K562 (cell line): ENCODE data around the gene PIN1. TPM values are rescaled to one million over a fixed set of nuclear protein-coding genes. Genes with fewer than 3 reads are reported as not detected.

Source experiments
- ADNP ChIP-seq: fragments of 200-800 bp; sonication (Bioruptor generic); IDR thresholded peaks from 2 replicates; pipeline ENCODE4 v1.6.1; 2016; ENCODE audit warnings: missing genetic modification characterization, missing compliant biosample characterization
- ARID3A ChIP-seq: IDR thresholded peaks from 2 replicates; pipeline ENCODE4 v1.6.1; 2012; ENCODE audit warnings: low read depth, low read length, improper control_type of control experiment, borderline replicate concordance
- CHCHD3 ChIP-seq: fragments of 250-450 bp; sonication (Bioruptor Pico); IDR thresholded peaks from 2 replicates; pipeline ENCODE4 v2.1.2; 2022; ENCODE audit warnings: mild to moderate bottlenecking
- GABPB2 ChIP-seq: fragments of 250-450 bp; sonication (Bioruptor Pico); conservative IDR thresholded peaks from 2 replicates; pipeline ENCODE4 v1.5.1; 2021; ENCODE audit warnings: mild to moderate bottlenecking
- GATAD2B ChIP-seq: fragments of 450-650 bp; IDR thresholded peaks from 2 replicates; pipeline ENCODE4 v1.6.1; 2017; ENCODE audit warnings: mild to moderate bottlenecking, borderline replicate concordance
- MAFG ChIP-seq: fragments of 450-650 bp; conservative IDR thresholded peaks from 2 replicates; pipeline ENCODE4 v1.6.1; 2016; ENCODE audit warnings: missing genetic modification characterization, missing compliant biosample characterization
- NFYB ChIP-seq: IDR thresholded peaks from 2 replicates; pipeline ENCODE4 v1.6.1; 2011; ENCODE audit warnings: mild to moderate bottlenecking, moderate library complexity; ENCODE audit not compliant: insufficient read length; ENCODE audit errors: extremely low read depth
- NONO ChIP-seq, 2 experiments: fragments of 200-400 bp in 1 of 2; fragments of 450-650 bp in 1 of 2; formaldehyde crosslinking in 1 of 2; IDR thresholded peaks; 2 replicates each; pipeline ENCODE4 v1.6.1; 2017; ENCODE audit warnings: low read depth in 2 of 2, mild to moderate bottlenecking in 2 of 2, moderate library complexity in 2 of 2, low read length in 1 of 2
- NR2C1 ChIP-seq, 2 experiments: fragments of 450-650 bp; IDR thresholded peaks; 2 replicates each; pipeline ENCODE4 v1.6.1; 2017; ENCODE audit warnings: mild to moderate bottlenecking in 2 of 2, antibody characterized with exemption in 1 of 2, inconsistent platforms in 1 of 2, missing compliant biosample characterization in 1 of 2, missing genetic modification characterization in 1 of 2
- PATZ1 ChIP-seq: fragments of 250-450 bp; sonication (Bioruptor Pico); IDR thresholded peaks from 2 replicates; pipeline ENCODE4 v1.5.0; 2020; ENCODE audit warnings: mild to moderate bottlenecking, borderline replicate concordance
- SNIP1 ChIP-seq: fragments of 450-650 bp; IDR thresholded peaks from 2 replicates; pipeline ENCODE4 v1.7.1; 2017; ENCODE audit warnings: low read depth, mild to moderate bottlenecking
- SNRNP70 ChIP-seq: fragments of 200-400 bp; formaldehyde crosslinking; optimal IDR thresholded peaks from 2 replicates; pipeline ENCODE3; 2017; ENCODE audit warnings: low read depth, low read length
- STAG1 ChIP-seq: sonication (generic); formaldehyde crosslinking; IDR thresholded peaks from 2 replicates; pipeline ENCODE4 v1.5.0; 2020; ENCODE audit warnings: missing genetic modification reagents, borderline replicate concordance
- TCF7L2 ChIP-seq: fragments of 150-350 bp; IDR thresholded peaks from 2 replicates; pipeline ENCODE4 v1.6.1; 2016; ENCODE audit warnings: low read depth, mild to moderate bottlenecking, low read length, moderate library complexity
- YY1 ChIP-seq, 3 experiments: IDR thresholded peaks; 2 replicates each; pipeline ENCODE4 v1.6.1; 2011; ENCODE audit warnings: low read length in 2 of 3, mild to moderate bottlenecking in 2 of 3, moderate library complexity in 2 of 3, borderline replicate concordance in 1 of 3, control low read depth in 1 of 3, low read depth in 1 of 3; ENCODE audit not compliant: insufficient read depth in 3 of 3, insufficient replicate concordance in 2 of 3, control insufficient read depth in 1 of 3, insufficient read length in 1 of 3; ENCODE audit errors: extremely low read depth in 1 of 3
- ZBTB34 ChIP-seq: fragments of 250-450 bp; sonication (Bioruptor Pico); IDR thresholded peaks from 2 replicates; pipeline ENCODE4 v1.8.0; 2021; ENCODE audit warnings: mild to moderate bottlenecking, moderate library complexity
- ZHX1 ChIP-seq: fragments of 150-350 bp; conservative IDR thresholded peaks from 2 replicates; pipeline ENCODE4 v1.6.1; 2014; ENCODE audit warnings: low read length
- ZNF57 ChIP-seq: fragments of 450-650 bp; formaldehyde crosslinking; IDR thresholded peaks from 2 replicates; pipeline ENCODE4 v1.4.0; 2020; ENCODE audit warnings: mild to moderate bottlenecking, moderate library complexity
- ZNF589 ChIP-seq: fragments of 200-800 bp; sonication (Bioruptor generic); IDR thresholded peaks from 2 replicates; pipeline ENCODE4 v1.6.1; 2016; ENCODE audit warnings: low read depth, missing genetic modification characterization, missing compliant biosample characterization
- polyA plus RNA-seq, 8 experiments: library from polyadenylated mRNA; depleted of rRNA in 4 of 8; stranded (reverse) in 5 of 8; unstranded in 3 of 8; fragments of >200 nt; fragmentation: Nextera tagmentation in 2 of 8; fragmentation: Illumina TruSeq in 1 of 8; extraction: Ambion mirVana in 2 of 8; extraction: Trizol in 1 of 8; gene quantifications; 2 replicates each; pipeline versions ENCODE4 v1.2.1 to v1.2.3, GENCODE V29; 2011 to 2014; ENCODE audit warnings: inconsistent platforms in 1 of 8, missing spikeins in 1 of 8
- total RNA-seq, 7 experiments: library from RNA; depleted of rRNA in 6 of 7; stranded (reverse); fragments of >200 nt in 6 of 7; fragmentation: Illumina TruSeq in 2 of 7; extraction: Trizol in 2 of 7; gene quantifications; 2 replicates each; pipeline versions ENCODE4 v1.2.1 to v1.2.3, GENCODE V29; 2011 to 2021; ENCODE audit warnings: low replicate concordance in 1 of 7

PIN1 gene
- total and polyA plus RNA-seq, 9 of the 15 experiments (the other 6 are each of a cell fraction or from before 2014, with no cell fraction given), result 1.6 to 178 (median 42.5) TPM

GRCh38 chr19:9796113-9796773 lies 38.9 kb upstream of the PIN1 start (continued):
- TF ChIP-seq PATZ1 (CRISPR knock-in tag) (no peak), ZNF589 (CRISPR knock-in tag) (no peak), ARID3A (peak; percentile 98), ZHX1 (peak; percentile 72; the same call in 1 of the 2 replicates), SNIP1 (no peak), NFYB (no peak), ZBTB34 (CRISPR knock-in tag) (no peak), GATAD2B (peak; percentile 89), YY1 (IDR thresholded peaks at IDR 0.05; ENCODE audit: borderline replicate concordance in 1 of 3, control insufficient read depth in 1 of 3, extremely low read depth in 1 of 3, insufficient read depth in 3 of 3, insufficient read length in 1 of 3, insufficient replicate concordance in 2 of 3, low read depth in 1 of 3, low read length in 2 of 3) (peak in 2 of 3 experiments; percentile 44 to 78), NR2C1 (IDR thresholded peaks at IDR 0.05) (peak; percentile 28; the same call in 1 of the 2 replicates), NR2C1 (tag; IDR thresholded peaks at IDR 0.05) (no peak), NONO (IDR thresholded peaks at IDR 0.05; ENCODE audit: low read depth in 2 of 2, low read length in 1 of 2) (peak in 1 of 2 experiments; percentile 37; a peak in 1 of 4 replicates), CHCHD3 (CRISPR knock-in tag) (no peak), STAG1 (peak; percentile 66; the same call in 1 of the 2 replicates), ADNP (tag) (no peak), MAFG (tag) (no peak), GABPB2 (CRISPR knock-in tag) (no peak), TCF7L2 (no peak), ZNF57 (no peak), SNRNP70 (no peak)
